NCI-H1930 (cell line): ENCODE data around the gene HPF1.
"Not testable (repeated sequence)": the region's sequence is repeated elsewhere in the genome, so short reads cannot be mapped to it uniquely, and the experiment has no call there.

Source experiments
- DNase-seq, 2 experiments: peaks; one replicate each; lab custom pipeline; 2025; lab: John Stamatoyannopoulos, UW

Gene HPF1

DNA sequence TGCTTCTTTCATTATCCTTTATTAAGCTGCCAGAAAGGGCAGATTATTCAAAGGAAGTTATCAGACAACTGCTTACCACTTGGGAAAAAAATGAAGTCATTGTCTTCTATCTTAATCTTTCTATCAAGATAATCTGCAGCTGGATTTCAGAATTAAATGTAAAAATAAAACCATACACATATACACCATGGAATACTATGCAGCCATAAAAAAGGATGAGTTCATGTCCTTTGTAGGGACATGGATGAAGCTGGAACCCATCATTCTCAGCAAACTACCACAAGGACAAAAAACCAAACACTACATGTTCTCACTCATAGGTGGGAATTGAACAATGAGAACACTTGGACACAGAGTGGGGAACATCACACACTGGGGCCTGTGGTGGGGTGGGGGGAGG is 19.1 kb downstream of the HPF1 start:
- DNase-seq: not testable (repeated sequence)

DNA sequence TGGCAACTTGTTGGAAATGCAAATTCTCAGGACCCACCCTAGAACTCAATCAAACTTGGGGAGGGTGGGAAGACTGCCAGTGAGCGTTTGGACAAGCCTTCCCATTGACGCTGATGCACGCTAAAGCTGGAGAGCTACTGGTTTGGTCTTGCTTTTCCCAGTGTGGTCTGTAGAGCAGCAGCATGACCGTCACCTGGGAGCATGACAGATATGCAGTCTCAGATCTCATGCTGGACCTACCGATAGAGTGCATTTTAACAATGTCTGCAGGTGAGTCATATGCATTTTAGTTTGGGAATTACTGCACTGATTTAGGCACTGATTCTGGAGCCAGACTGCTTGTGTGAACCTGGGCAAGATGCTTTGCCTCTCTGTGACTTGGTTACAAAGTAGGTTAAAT is 27.2 kb downstream of the HPF1 start:
- no peak for DNase-seq

DNA sequence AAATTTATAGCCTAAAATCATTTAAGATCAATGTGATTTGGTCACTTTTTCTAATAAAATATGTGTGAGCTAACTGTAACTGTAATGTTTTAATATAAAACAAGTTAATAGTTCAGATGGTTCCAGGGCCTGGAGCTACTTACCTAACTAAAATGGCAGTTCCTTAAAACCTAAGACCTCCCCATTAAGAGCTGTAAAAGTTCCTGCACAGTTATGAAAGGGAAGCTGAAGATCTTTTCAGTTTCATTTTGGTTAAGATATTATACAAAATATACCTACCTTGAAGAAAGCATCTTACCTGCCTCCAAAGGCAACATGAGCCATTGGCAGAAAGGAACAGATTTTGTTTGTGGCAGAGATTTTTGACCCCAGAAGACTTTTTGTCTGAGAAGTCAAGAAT is 30.1 kb downstream of the HPF1 start:
- no peak for DNase-seq

DNA sequence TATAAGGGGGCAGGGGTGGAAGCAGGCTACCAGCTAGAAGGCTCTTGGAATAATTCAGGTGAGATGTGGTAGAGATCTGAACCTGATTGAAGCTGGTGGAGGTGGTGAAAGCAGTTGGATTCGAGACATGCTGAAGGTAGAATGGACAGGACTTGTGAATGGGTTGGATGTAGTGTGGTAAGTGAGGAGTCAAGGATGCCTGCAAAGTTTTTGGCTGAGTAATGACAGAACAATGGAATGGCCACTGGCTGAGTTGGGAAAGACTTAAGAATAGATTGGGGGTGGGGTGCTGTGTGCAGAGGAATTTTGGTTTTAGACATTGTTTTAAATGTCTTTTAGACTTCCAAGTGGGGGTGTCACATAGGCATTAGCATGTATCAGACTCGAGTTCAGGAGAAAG is 33.5 kb downstream of the HPF1 start:
- no peak for DNase-seq

DNA sequence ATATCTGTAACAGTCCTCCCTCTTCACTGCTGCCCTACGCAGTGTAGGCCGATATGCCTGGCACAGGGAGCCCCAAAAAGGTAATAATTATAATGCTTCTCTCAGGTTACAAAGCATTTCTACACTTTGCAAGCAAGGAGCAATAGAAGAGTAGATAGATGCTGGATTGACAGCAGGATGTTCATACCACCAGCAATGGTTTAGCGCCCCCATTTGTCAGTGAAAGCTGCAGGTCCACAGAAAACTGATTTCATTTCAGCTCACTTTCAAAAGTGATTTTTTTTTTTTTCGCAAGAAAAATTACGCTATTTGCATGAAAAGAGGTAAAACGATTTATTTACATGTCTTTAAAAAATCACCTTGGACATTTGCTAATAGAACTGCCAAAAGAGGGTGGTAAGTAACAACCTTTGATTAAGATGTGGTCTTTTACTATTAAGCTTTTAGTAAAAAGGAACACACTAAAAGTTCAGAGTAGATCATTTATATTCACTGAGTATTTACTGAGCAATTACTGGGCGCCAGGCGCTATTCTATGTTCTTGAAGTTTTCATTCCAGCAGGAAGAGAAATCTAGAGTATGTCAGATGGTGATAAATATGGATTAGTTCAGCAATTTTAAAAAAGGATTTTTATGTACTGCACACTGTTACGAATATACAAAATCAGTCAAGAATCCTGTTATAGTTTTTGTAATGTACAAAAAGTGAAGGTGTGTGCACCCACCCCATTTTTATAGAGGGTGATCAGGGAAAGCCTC is 34.4 kb downstream of the HPF1 start:
- DNase-seq: no peak

DNA sequence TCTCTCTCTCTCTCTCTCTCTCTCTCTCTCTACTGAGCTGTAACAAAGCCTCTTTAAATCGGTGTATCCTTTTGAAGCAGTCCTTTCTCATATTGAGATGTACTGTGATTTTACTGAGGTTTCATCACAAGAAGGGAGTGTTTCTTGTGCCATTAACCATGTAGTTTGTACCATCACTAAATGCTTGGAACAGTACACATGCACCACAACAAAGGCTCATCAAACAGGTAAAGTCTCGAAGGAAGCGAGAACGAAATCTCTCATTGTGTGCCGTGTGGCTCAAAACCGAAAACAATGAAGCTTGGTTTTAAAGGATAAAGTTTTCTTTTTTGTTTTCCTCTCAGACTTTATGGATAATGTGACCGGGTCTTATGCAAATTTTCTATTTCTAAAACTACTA is 37.2 kb downstream of the HPF1 start:
- no peak for DNase-seq

DNA sequence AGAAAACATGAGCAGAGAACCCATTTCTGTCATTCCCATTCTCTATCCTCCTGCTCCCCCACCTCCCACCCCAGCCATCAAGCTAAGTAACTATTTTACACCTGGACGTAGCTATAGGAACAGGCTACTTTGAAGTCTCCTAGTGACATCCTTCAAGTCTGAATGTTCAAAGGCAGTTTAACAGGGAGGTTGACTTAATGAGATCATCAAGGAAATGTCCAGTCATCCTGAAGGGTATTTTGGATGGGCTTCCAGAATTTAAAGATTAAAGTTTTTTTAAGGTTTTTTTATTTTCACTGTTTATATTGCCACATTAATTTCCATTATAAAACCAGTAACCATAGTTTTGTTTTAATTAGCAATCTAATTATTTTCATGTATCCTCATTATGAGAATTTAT is 41.1 kb downstream of the HPF1 start:
- DNase-seq: no peak

DNA sequence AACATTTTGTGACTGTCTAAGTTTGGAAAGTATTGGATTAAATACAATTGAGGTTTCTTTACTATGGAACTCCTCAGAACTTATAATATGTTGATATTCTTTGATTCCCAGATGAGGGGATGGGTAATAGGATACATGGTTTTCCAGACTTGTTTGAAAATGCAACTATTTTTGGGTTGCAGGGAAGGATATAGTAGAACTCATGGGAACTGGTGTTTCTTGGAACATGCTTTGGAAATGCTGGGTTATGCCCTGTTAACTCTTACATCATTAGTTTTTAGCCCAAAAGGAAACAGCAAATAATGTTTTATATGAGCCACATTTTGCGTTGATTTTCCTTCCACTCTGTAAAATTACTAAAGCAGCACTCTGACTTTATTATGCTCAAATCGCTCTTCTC is 41.9 kb downstream of the HPF1 start:
- DNase-seq: no peak

DNA sequence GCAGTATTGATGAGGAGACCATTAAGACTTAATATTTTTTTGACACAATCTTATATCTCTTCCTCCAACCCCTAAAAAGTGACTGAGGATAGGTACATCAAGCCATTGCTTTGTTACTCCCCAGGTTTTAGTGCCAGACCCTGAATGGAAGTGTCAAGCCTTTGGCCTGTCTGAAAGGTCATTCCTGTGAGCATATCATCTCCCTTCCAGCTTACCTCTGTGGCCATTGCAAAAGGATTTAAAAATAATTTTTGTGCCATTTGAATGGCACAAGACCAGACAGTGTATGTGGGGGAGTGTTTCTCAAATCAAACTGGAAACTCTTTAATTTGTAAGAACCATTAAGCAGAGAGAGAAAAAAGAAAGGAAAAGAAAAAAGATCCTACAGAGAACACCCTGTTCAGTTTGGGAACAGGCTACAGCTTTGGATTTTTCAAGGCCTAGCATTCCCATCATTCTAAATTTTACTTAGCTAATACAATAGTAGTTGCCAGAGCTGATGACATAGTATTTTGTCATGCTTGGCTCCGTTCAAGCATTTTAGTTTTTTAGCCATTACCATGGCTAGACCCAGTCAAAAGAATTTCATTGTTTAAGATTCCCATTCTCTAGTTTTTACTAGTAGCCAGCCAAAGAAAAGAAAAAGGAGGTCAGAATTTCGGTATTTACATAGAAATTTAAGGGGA is 49.6 kb downstream of the HPF1 start:
- DNase-seq: no peak

DNA sequence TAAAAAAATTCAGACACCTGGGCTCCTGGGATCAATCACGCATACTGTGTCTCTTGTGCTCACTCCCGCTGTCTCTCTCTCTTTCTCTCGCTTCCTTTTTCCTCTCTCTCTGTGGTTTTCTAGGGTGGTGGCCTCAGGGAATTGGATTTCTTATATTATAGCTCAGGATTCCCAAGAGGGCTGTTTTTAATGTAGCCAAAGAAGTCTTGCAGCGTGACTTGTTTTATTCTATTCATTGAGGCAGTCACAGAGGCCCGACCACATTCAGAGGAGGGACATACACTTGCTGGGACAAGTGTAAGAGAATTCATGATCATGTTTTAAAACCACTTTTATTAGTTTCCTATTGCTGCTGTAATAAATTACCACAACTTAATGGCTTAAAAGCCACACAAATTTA is 59.4 kb downstream of the HPF1 start:
- no peak for DNase-seq

DNA sequence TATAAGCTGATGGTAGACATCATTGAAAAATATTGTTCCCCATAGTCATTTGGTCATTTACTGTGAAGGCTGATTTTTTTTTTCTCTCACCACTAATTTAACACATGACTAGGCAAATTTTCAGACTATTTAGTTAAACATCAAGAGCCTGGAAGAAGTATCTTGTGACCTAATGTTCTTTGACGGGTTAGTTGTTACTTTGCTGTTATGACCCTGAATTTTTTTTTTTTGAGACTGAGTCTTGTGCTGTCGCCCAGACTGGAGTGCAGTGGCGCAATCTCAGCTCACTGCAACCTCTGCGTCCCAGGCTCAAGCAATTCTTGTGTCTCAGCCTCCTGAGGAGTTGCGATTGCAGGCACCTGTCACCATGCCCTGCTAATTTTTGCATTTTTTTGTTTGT is 67.0 kb downstream of the HPF1 start:
- no peak for DNase-seq

DNA sequence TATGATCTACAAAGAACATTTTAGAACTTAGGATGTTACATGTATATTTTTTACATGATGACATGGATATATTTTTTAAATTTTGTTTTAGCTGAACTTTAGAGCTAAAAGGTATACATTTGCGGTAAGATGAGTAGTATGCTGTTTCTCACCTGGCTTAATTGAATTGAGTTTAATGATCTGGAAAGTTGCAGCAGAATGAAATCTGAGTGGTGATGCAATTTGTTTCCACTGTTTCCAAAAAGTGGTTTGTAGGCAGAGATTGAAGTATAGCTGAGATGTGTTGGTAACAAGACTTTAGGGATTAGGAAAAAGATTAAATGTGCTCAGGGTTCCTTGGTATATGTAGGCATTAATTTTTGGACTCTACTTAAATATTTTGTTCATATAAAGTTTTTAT is 68.1 kb downstream of the HPF1 start:
- no peak for DNase-seq

DNA sequence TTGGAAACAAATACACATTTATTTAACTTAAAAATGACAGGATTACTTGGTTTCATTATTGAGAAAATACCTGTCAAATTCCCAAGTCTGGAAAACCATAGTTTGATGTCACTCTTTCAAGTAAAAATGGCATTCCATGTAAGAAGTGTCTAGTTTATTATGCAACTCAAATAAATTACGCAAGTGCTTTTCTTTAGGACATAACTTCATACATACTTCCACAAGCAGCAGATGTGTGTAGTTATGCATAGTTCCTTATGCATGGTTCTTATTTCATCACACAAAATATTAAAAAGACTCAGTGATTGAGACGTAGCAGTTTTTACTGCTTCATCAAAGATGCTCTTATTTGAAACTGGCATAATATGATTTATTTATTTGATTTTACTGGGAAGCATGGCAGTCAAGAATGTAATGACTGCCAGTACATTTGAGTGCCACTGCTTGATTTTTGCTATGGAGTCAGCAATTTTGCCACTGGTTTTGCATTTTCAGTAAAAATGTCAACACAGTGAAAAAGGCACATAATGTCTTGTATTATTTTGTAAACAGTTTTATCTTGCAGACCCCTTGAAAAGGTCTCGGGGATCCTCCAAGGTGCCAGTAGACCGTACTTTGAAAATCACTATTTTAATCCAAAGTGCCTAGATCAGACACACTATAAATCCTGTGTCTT is 75.2 kb downstream of the HPF1 start:
- DNase-seq: no peak
